HPDE6-E6E7 (cell line): Measurements from ENCODE around the gene AKAP8.
"Not testable (repeated sequence)": the region's sequence is repeated elsewhere in the genome, so short reads cannot be mapped to it uniquely, and the experiment has no call there.

Source experiments
- DNase-seq: peaks from one replicate; pipeline ENCODE4 v3.0.0; 2011; ENCODE audit warnings: missing footprints; ENCODE audit errors: extremely low spot score

Gene AKAP8

DNA sequence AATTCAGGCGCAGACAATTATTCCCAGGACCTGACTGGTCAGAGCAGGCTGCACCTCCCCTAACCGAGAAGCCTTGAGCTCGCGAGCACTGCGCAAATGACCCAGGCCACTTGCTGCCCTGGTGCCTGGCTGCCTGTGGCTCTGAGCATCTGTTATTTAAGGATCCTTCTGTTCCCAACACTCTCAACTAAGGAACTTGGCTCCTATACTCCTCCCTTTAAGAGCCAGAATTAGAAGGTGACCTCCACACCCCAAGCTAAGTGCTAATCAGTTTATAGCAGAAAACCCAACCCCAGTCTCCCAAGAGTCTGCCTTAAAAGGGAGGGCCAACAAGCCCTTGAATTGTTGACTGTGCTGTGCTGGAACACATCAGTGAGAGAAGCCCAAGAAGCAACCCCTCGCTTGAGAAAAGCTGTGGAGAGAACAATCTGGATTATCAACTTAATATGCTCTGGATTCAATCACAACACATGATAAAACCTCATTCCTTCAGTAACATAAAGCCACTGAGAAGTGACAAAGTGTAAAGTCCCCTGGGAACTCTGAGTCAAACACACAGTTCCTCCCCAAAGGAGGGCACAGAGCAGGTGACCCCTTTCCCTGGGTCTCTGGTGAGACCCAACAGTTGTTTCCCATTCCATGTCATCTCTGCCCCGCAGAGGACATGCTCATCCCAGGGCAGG, 24.7 kb upstream of the AKAP8 start:
- DNase-seq = no peak

GRCh38 chr19:15403151-15403531, 23.6 kb upstream of the AKAP8 start:
- DNase-seq = no peak

DNA sequence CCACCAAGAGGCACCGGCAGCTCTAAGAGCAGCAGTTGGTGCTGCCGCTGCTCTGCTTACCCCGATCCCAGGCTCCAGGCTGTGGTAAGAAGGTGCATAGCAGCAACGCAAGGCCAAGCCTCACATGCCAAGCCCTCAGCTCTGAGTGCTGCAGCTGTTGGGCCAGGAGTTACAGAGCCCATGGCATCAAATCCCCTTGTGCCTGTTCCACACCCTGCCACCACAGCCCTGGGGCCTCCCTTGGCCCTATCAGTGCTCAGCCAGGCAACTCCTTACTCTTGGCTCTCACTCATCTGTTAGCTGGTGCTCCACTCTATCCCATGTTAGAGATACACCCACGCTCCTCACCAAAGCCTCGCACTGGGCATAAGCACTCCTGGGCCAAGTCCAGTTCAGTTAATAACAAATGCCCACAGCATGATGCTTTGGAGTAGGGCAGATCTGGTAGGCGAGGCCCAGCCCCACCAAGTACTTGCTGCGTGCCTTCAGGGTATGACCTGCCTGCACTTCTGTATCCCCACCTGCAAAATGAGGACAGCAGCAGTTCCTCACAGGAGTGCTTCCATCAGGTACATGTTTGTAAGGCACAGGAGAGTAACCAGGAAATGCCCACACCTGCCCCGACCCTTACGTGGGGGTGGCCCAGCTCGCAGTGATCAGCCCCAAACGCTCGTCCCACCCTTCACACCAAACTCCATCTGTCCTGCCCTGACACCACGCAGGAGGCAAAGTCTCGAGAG, 23.0 kb upstream of the AKAP8 start:
- no peak for DNase-seq

DNA sequence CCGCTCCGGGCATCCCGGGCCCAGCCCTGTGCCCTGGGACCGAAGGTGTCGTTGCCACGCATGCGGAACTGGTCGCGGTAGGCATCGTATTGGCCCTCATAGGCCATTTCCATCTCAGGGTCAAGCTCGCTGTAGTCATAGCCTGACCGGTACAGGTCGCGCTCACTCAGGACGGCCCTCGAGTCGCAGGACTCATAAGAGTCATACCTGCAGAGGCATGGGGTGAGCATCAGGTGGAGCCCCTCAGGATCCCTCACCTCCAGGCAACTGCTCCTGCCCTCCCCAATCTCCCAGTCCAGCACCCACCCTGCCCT, 21.8 kb upstream of the AKAP8 start:
- DNase-seq = no peak

DNA sequence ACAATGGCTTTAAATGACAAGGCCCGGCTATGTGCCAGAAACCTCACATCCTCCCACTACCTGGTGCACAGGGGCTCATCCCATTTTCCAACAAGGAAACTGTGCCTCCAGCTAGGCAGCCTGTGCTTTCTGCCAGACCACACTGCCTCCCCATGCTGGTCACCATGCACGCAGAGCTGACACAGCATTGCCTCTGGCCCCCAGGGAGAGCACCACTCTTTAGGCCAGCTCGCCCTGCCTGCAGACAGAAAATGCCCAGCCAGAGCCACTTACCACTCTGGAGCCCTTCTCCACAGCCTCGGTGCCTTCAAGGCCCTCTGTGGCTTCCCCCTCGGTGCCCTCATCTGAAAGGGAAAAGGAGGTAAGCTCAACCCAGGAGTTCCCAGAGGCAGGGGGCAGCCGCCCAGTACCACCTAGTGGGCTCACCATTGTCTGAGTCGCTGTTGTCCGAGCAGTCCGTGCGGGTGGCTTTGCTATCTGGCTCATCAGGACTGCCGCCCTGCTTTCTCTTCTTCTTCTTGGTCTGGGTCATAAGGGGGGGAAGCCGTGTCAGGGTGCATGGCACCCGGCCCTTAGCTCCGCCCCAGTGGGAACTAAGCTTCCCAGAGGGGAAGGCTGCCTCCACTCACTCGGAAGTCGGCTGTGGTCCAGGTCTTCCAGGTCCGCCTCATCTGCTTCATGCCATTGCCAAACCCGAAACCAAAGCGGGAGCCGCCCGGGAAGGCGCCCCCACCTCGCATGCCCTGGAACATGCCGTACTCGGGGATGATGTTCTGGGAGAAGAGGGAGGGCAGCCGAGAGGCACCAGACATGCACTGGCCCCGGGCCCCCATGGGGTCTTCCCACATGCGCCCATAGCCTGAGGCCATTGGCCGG, 21.2 kb upstream of the AKAP8 start:
- DNase-seq = no peak

- DNase-seq = no peak
Observed at GRCh38 chr19:15399635-15400034, 20.0 kb upstream of the AKAP8 start.

GRCh38 chr19:15399234-15399515, 19.6 kb upstream of the AKAP8 start:
- DNase-seq = no peak

- DNase-seq = no peak
Observed at GRCh38 chr19:15398501-15399233, 19.1 kb upstream of the AKAP8 start.

GRCh38 chr19:15397782-15398181, 18.2 kb upstream of the AKAP8 start:
- no peak for DNase-seq

DNA sequence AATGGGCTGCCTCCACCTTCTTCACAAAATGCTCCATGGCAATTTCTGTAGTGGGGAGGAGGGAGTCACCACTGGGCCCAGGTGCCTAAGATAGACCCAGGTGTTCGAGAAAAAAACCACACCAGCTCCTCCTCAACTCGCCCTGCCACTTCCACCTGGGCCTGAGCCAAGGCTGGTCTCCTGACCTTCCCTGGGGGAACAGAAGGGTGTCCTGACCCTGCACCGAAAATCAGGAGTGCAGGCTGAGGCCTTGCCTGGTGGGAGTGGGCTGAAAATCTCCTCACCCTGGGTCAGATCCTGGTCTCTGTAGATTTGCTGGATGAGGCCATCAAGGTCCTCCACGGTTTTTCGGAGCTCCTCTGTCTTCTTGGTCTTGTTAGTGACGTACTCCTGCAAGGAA, 17.6 kb upstream of the AKAP8 start:
- DNase-seq = no peak

- DNase-seq = no peak
Observed at GRCh38 chr19:15396436-15396835, 16.8 kb upstream of the AKAP8 start.

- not testable (repeated sequence) for DNase-seq
Observed at GRCh38 chr19:15395251-15395650, 15.7 kb upstream of the AKAP8 start.

DNA sequence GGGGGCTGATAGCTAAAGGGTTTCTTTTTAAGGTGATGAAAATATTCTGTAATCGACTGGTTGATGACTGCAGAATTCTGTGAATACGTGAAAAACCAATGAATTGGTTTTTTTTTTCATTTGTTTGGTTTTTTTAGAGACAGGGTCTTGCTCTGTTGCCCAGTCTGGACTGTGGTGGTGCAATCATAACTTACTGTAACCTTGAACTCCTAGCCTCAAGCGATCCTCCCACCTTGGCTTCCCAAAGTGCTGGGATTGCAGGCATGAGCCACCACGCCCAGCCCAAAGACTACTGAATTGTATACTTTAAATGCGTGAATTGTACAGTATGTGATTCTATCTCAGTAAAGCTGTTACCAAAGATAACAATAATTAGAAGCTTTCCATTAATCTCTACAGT, 14.8 kb upstream of the AKAP8 start:
- no peak for DNase-seq

DNA sequence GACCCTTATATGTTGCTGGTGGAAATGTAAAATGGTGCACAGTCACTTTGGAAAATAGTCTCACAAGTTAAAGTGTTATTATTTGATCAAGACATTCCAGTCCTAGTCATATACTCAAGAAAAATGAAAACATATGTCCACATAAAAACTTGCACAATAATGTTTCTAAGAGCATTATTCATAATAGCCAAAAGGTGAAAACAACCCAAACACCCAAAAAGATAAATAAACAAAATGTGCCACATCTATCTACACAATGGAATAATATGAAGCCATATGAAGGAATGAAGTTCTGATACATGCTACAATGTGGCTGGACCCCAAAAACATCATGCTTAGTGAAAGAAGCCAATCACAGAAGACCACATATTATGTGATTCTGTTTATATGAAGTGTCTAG, 14.4 kb upstream of the AKAP8 start:
- no peak for DNase-seq

GRCh38 chr19:15390814-15391213, 11.2 kb upstream of the AKAP8 start:
- DNase-seq = no peak

- DNase-seq = no peak
Observed at GRCh38 chr19:15381864-15382263, 2.3 kb upstream of the AKAP8 start.

DNA sequence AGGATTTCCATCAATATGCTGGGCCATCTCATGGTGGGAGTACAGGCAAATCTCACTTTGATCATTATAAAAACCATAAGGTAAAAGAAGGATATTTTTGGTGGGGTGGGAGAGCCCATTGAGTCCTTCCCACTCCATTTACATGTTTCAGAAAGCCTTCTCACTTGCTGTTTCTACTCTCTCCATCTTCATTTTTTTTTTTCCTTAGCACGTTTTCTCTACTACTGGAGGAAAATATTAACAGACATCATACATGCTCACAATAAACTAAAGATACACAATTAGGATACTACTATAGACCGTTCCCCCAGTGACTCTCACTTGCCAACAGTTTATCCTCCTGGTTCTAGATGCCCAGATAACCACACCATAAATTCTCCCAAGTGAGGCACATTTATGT, 1.8 kb upstream of the AKAP8 start:
- DNase-seq = no peak

DNA sequence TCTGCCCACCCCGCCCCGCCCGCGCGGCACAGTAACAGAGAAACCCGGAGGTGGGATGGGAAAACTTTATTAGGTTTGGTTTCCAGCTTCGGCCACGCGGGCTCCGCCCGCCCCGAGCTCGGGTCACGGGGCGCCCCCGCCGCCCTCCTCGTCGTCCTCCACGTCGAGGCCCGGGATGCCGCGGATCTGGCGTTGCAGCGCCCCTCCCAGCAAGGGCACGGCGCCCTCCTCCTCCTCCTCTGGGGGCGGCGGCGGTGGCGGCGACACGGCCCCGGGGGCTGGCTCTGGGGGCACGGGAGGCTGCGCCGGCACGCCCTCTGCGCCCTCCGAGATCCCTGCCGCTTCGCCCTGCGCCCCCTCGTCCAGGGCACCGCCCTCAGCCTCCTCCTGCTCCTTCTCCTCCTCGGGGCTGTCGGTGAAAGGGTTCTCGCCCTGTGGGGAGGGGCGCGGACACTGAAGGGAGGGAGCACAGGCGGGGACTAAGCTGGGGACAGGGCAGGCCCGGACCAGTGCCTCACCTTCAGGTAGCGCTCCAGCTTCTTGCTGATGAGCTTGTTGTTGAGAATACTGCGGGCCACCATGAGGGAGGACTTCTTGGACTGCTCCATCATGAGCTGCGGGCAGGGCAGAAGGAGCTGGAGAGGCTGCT, 536 bp upstream of the AKAP8 start:
- peak; percentile 47 for DNase-seq

DNA sequence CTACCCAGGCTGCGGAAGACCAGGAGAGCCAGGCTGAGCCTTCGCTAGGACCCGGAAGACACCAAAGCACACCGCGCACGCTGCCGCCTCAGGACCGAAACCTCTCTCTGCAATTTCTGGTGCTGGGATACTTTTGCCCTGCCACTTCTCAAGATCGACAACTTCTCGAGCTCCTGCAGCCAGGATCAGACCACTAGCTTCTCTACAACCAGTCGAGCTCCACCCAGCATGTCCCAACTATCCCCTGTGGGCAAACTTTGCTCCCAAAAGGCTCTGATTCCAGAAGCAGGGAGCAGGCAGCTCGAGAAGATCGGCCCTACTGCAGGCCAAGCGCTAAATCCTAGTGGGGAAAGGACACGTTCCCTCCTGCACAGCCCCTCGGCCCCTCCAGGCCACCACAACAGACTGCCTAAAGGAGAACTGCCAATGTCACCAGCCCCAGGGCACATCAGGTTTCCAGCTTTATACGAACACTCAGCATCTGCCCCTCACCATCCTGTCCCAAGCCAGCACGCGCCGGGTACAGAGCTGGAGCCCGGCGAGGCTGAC, 979 bp downstream of the AKAP8 start:
- peak; percentile 37 for DNase-seq

DNA sequence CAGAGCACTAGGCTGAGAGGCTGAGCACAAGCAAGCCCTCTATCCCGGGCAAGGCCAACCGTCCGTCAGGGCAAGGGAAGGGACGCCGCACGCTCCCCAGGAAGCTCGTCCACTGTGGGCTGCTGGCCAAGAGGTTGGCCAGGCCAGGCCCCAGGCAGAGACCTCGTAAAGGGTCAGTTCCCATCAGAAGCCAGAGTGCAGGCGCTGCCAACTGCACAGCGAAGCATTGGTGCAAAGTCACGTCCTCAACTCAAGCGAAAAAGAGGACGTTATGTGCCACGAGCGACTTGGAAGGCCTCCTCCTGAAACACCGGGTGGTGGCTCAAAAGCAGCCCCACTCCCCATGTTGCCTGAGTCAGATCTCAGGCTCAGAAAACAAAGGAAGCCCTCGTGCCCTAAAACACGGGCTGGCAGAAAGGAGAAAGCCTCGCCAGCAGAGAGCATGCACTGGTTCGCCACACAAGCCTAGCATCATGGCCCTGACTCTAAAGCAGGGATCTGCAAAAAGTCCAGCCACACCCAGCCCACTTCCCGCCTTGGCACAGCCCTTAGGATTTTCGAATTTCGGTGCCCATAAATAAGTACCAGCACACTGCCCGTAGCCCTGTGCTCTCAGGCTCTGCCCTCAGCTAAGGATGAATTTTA, 4.7 kb downstream of the AKAP8 start:
- no peak for DNase-seq

DNA sequence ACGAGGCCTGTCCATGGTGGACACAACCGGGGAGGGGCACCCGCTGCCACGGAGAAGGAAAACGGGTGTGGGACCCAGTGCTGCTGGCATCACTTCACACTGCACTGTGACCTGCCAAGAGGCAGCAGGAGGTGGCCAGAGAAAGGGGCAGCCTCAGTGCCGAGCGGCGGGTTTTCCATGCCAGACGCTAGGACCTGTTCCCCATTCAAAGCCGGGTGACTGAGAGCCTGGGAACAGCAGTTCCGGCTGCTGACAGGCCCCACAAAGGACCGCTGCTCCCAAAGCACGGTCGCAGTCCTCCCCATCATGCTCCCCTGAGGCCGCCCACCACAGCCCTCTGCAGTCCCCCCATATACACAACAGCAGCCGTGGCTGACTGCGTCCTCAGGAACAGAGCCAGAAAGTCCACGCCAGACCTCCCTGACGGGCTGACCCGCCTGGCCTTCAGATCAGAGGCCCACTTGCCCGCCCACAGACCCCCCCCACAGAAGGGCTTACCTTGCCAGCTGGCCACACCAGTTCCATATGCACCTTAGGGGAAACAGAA, 5.4 kb downstream of the AKAP8 start:
- DNase-seq = no peak
